Kidney epithelial cell (primary cell): ENCODE data around the gene AKNA. TPM values are rescaled to one million over a fixed set of nuclear protein-coding genes. Genes with fewer than 3 reads are reported as not detected.

Experiments
- DNase-seq: peaks from one replicate; pipeline ENCODE4 v3.0.0-alpha.2; 2010; ENCODE audit warnings: low read depth
- H3K27me3 ChIP-seq: 2 replicates; pipeline ENCODE4 v1.6.0; 2011; ENCODE audit warnings: low read length; ENCODE audit not compliant: control insufficient read depth, insufficient read depth
- H3K36me3 ChIP-seq: 2 replicates; pipeline ENCODE4 v1.5.1; 2011; ENCODE audit warnings: low read length; ENCODE audit not compliant: control insufficient read depth, insufficient read depth
- H3K4me3 ChIP-seq: 2 replicates; pipeline ENCODE4 v1.5.1; 2011; ENCODE audit warnings: low read depth, mild to moderate bottlenecking, control low read depth, low read length
- CTCF ChIP-seq: IDR thresholded peaks from 2 replicates; pipeline ENCODE4 v1.5.1; 2011; ENCODE audit warnings: mild to moderate bottlenecking, moderate library complexity, low read length, control low read depth, inconsistent platforms; ENCODE audit not compliant: insufficient read depth, poor library complexity, severe bottlenecking
- total RNA-seq: library from RNA; depleted of rRNA; stranded (reverse); fragments of >200 nt; gene quantifications from 2 replicates; pipeline ENCODE4 v1.2.3, GENCODE V29; 2015

The AKNA gene
- total RNA-seq, 1 donor from 2014 or later: 34.6 TPM

GRCh38 chr9:114314881-114315722 is 72.7 kb downstream of the AKNA start:
- no peak for DNase-seq
- Histone ChIP-seq H3K36me3 (no peaks in the 10 kb centered on the region), H3K27me3 (peaks cover 2% of the 10 kb centered on the region), H3K4me3 (no peak overlapping the region)
- TF ChIP-seq CTCF: no peak

GRCh38 chr9:114314256-114314867 is 73.4 kb downstream of the AKNA start:
- Histone ChIP-seq H3K36me3 (no peaks in the 10 kb centered on the region), H3K4me3 (no peak overlapping the region), H3K27me3 (peaks cover 2% of the 10 kb centered on the region)
- no peak for DNase-seq
- no peak for TF ChIP-seq CTCF

GRCh38 chr9:114313186-114313585 is 74.6 kb downstream of the AKNA start:
- Histone ChIP-seq H3K27me3 (no peaks in the 10 kb centered on the region), H3K36me3 (no peaks in the 10 kb centered on the region), H3K4me3 (no peak overlapping the region)
- TF ChIP-seq CTCF: no peak
- no peak for DNase-seq

- no peak overlapping the region for H3K4me3 ChIP-seq
- no peak for DNase-seq
- no peak for TF ChIP-seq CTCF
- no peaks in the 10 kb centered on the region for H3K36me3 ChIP-seq
- no peaks in the 10 kb centered on the region for H3K27me3 ChIP-seq
Observed at GRCh38 chr9:114312513-114312875, 75.3 kb downstream of the AKNA start.

GRCh38 chr9:114311571-114312512 is 75.9 kb downstream of the AKNA start:
- H3K36me3 ChIP-seq: no peaks in the 10 kb centered on the region

More at GRCh38 chr9:114311571-114312512, 75.9 kb downstream of the AKNA start:
- DNase-seq: no peak
- H3K27me3 ChIP-seq: no peaks in the 10 kb centered on the region
- no peak overlapping the region for H3K4me3 ChIP-seq
- no peak for TF ChIP-seq CTCF
